ENCODE data around the gene SPAG8. TPM values are rescaled to one million over a fixed set of nuclear protein-coding genes. Genes with fewer than 3 reads are reported as not detected.

Gene SPAG8
- total and polyA plus RNA-seq, 10 donors: 1.1 to 4.5 (median 2.0) TPM

DNA sequence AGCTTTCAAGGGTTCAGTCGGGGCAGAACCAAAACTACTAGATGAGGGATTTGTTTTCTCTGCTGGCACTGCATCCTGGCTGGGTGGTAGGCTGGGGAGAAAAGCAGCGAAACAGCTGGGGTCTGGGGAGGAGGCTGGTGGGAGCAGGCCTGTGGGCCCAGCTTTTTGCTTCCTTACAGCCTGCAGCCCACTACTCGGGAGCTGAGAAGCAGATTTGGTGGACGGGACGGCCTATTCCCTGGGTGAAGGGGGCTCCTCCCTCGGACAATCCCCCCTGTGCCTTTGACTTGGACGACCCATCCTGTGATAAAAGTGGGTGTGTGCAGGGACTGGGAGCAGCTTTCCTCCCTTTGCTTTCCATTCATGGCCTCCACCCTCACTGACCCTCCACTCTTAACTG lies 11.5 kb downstream of the SPAG8 start:
- Histone ChIP-seq H3K36me3 (peaks cover 0 to 37% (median 13%) of the 10 kb centered on the region in 6 donors), H3K9me3 (no peaks in the 10 kb centered on the region), H3K27ac (no peak overlapping the region), H3K4me3 (no peak overlapping the region), H3K4me1 (no peaks in the 10 kb centered on the region), H3K27me3 (replicated peaks in 1 of 7) (no peaks in the 10 kb centered on the region)
- intact Hi-C loops (cut with DNase I; ENCODE audit: low total_unique reads): loop anchor here (10.0 kb wide), 2 partner anchors 56 to 224 kb away; partner anchors contain the start of genes GBA2 and RGP1
- no peak for TF ChIP-seq CTCF (IDR thresholded peaks at IDR 0.05 in 8 of 11, conservative IDR thresholded peaks at IDR 0.05 in 3 of 11)
- no peak for TF ChIP-seq POLR2A (IDR thresholded peaks at IDR 0.05)
- no peak for TF ChIP-seq POLR2AphosphoS5 (IDR thresholded peaks at IDR 0.05)
- DNase-seq: no peak
- WGBS, 5 donors: 84 to 95% (median 90%) methylated on average over 7 of the region's 7 CpGs

- no peak for DNase-seq
- no peak overlapping the region for H3K27ac ChIP-seq
- no peak overlapping the region for H3K4me3 ChIP-seq
- H3K27me3 ChIP-seq (replicated peaks in 1 of 7): no peaks in the 10 kb centered on the region
- no peak for TF ChIP-seq POLR2A (IDR thresholded peaks at IDR 0.05)
- TF ChIP-seq POLR2AphosphoS5 (IDR thresholded peaks at IDR 0.05): no peak
- TF ChIP-seq CTCF (IDR thresholded peaks at IDR 0.05 in 8 of 11, conservative IDR thresholded peaks at IDR 0.05 in 3 of 11): no peak
- intact Hi-C loops (cut with DNase I; ENCODE audit: low total_unique reads): no loop called here
- no peaks in the 10 kb centered on the region for H3K9me3 ChIP-seq
- no peaks in the 10 kb centered on the region for H3K4me1 ChIP-seq
- peaks cover 0 to 38% (median 13%) of the 10 kb centered on the region in 6 donors for H3K36me3 ChIP-seq
- 82 to 94% (median 89%) methylated on average over 4 of the region's 4 CpGs for WGBS, 5 donors
Measured at GRCh38 chr9:35798658-35799374, 13.2 kb downstream of the SPAG8 start.

- 93 to 94% (median 93%) methylated on average over 6 of the region's 6 CpGs for WGBS, 5 donors
- H3K4me3 ChIP-seq: no peak overlapping the region
- intact Hi-C loops (cut with DNase I; ENCODE audit: low total_unique reads): no loop called here
- no peak for TF ChIP-seq CTCF (IDR thresholded peaks at IDR 0.05 in 8 of 11, conservative IDR thresholded peaks at IDR 0.05 in 3 of 11)
- no peak for TF ChIP-seq POLR2AphosphoS5 (IDR thresholded peaks at IDR 0.05)
- no peak for TF ChIP-seq POLR2A (IDR thresholded peaks at IDR 0.05)
- no peaks in the 10 kb centered on the region for H3K9me3 ChIP-seq
- no peak for DNase-seq
- H3K4me1 ChIP-seq: peaks cover 0 to 6% (median under 1%) of the 10 kb centered on the region in 6 donors
- H3K27me3 ChIP-seq (replicated peaks in 1 of 7): no peaks in the 10 kb centered on the region
- H3K36me3 ChIP-seq: peaks cover 0 to 42% (median 9%) of the 10 kb centered on the region in 6 donors
- H3K27ac ChIP-seq: no peak overlapping the region
Measured at GRCh38 chr9:35797311-35798109, 14.6 kb downstream of the SPAG8 start.

DNA sequence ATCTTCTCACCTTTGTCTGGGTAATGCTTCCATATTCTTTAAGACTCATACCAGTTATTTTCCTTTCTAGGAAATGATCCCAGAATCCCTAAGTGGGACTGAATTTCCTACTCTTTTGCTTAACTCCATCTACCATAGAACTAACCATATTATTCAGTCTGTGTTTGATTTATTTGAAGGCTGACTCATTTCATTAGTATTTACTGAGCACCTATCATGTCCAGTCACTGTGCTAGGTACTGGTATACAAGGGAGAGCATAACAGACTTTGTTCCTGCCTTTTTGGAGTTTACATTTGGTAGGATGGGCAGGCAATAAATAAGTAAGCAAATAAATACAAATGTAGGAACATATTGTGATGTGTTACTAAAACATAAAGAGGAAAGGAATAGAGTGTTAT lies 16.4 kb downstream of the SPAG8 start:
- peaks cover 3 to 15% (median 8%) of the 10 kb centered on the region in 6 donors for H3K4me1 ChIP-seq
- H3K27ac ChIP-seq: no peak overlapping the region
- no peak overlapping the region for H3K4me3 ChIP-seq
- no peak for DNase-seq
- H3K9me3 ChIP-seq: no peaks in the 10 kb centered on the region
- no peak for TF ChIP-seq CTCF (IDR thresholded peaks at IDR 0.05 in 8 of 11, conservative IDR thresholded peaks at IDR 0.05 in 3 of 11)
- no peak for TF ChIP-seq POLR2AphosphoS5 (IDR thresholded peaks at IDR 0.05)
- TF ChIP-seq POLR2A (IDR thresholded peaks at IDR 0.05): no peak
- intact Hi-C loops (cut with DNase I; ENCODE audit: low total_unique reads): no loop called here
- H3K36me3 ChIP-seq: peaks cover 0 to 30% (median 2%) of the 10 kb centered on the region in 6 donors
- peaks cover 0 to 9% (median 0%) of the 10 kb centered on the region in 7 donors for H3K27me3 ChIP-seq (replicated peaks in 1 of 7)

Data from spleen (tissue), 11 donors.